Measurements from ENCODE around the gene CAMKK2.
"Not testable (repeated sequence)": the region's sequence is repeated elsewhere in the genome, so short reads cannot be mapped to it uniquely, and the experiment has no call there.

Gene CAMKK2

GRCh38 chr12:121241156-121241970 is 55.1 kb downstream of the CAMKK2 start:
- no peak for DNase-seq

GRCh38 chr12:121240484-121241101 is 55.9 kb downstream of the CAMKK2 start:
- no peak for DNase-seq

- no peak for DNase-seq
Observed at GRCh38 chr12:121240062-121240420, 56.5 kb downstream of the CAMKK2 start.

- no peak for DNase-seq
Observed at GRCh38 chr12:121239351-121240061, 57.0 kb downstream of the CAMKK2 start.

- DNase-seq: peak; percentile 96
Observed at GRCh38 chr12:121238604-121239350, 57.7 kb downstream of the CAMKK2 start.

- peak; percentile 55 for DNase-seq
Observed at GRCh38 chr12:121238086-121238485, 58.4 kb downstream of the CAMKK2 start.

- DNase-seq: no peak
Observed at GRCh38 chr12:121237415-121237814, 59.1 kb downstream of the CAMKK2 start.

GRCh38 chr12:121236776-121237175 is 59.7 kb downstream of the CAMKK2 start:
- DNase-seq: no peak

GRCh38 chr12:121233628-121234020 is 62.9 kb downstream of the CAMKK2 start:
- no peak for DNase-seq

- DNase-seq: no peak
Observed at GRCh38 chr12:121232977-121233627, 63.4 kb downstream of the CAMKK2 start.

- no peak for DNase-seq
Observed at GRCh38 chr12:121232163-121232562, 64.3 kb downstream of the CAMKK2 start.

- DNase-seq: no peak
Observed at GRCh38 chr12:121230538-121230907, 66.0 kb downstream of the CAMKK2 start.

- peak; percentile 75 for DNase-seq
Observed at GRCh38 chr12:121229826-121230537, 66.5 kb downstream of the CAMKK2 start.

GRCh38 chr12:121228919-121229665 is 67.4 kb downstream of the CAMKK2 start:
- DNase-seq: no peak

- peak; percentile 91 for DNase-seq
Observed at GRCh38 chr12:121227294-121227693, 69.2 kb downstream of the CAMKK2 start.

GRCh38 chr12:121226871-121227270 is 69.6 kb downstream of the CAMKK2 start:
- not testable (repeated sequence) for DNase-seq

GRCh38 chr12:121226399-121226798 is 70.1 kb downstream of the CAMKK2 start:
- no peak for DNase-seq

GRCh38 chr12:121224591-121224990 is 71.9 kb downstream of the CAMKK2 start:
- DNase-seq: no peak

GRCh38 chr12:121223292-121224285 is 72.9 kb downstream of the CAMKK2 start:
- no peak for DNase-seq

- no peak for DNase-seq
Observed at GRCh38 chr12:121222847-121223246, 73.7 kb downstream of the CAMKK2 start.

Data from NCI-H146 (cell line).